HG02571 (cell line): ENCODE data around the gene ADGRL3.
"Not testable (repeated sequence)": the region's sequence is repeated elsewhere in the genome, so short reads cannot be mapped to it uniquely, and the experiment has no call there.

ENCODE experiments used
- ATAC-seq: cut with Tn5 transposase; IDR thresholded peaks from one replicate; pipeline ENCODE4 v1.9.1; 2021; ENCODE audit warnings: mild to moderate bottlenecking, moderate library complexity; ENCODE audit not compliant: unreplicated experiment

Gene ADGRL3

DNA sequence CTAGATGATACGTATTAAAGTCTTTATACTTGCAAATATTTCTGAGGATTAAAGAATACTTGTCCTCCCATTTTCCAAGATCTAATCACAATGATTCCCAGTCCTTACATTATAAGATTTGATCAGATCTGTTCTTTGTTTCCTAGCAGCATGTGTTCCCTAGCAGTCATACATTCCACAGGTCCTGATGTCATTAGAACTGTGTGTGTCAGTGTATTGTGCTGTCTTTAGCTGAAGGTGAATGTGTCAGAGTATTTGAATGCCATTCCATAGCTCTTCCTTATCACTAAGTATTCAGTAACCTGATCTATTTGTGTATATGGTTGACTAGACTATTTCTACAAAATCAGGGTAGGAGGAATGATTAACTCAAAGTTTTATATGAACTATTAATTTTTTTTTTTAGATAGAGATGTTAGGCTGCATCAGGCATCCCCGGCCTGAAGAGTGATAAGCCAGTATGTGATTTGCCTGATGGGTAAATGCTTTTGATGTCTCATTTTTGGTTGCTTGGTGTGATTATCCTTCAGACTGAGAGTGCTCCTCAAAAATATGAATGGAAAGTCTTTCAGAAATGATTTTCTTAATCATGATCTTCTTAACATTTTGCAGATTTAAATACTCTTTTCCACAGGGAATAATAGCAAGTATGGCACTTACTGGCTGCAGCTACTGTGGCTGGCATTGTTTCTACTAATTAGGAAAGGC is 4.4 kb downstream of the ADGRL3 start:
- no peak for ATAC-seq

DNA sequence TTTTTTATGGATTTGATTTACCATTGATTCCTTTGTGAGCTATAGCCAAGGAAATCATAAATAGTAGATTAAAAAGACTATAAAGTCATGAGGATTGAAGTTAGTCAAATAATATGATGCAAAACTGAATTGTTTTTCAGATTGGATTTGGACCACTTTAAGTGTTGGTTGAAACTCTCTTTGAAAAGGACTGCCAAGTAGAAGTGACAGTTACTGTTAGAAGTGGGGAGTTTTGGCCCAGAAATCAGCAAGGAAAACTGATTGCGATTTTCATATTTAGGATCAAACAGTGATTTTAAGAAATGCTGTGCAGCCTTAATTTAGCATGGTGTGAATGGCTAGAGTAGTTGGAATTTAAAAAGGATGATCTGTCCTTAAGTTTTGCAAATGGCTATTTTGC is 4.9 kb downstream of the ADGRL3 start:
- no peak for ATAC-seq

DNA sequence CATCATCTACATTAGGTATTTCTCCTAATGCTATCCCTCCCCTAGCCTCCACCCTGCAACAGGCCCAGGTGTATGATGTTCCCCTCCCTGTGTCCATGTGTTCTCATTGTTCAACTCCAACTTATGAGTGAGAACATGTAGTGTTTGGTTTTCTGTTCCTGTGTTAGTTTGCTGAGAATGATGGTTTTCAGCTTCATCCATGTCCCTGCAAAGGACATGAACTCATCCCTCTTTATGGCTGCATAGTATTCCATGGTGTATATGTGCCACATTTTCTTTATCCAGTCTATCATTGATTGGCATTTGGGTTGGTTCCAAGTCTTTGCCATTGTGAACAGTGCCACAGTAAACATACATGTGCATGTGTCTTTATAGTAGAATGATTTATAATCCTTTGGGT is 7.0 kb downstream of the ADGRL3 start:
- ATAC-seq: not testable (repeated sequence)

DNA sequence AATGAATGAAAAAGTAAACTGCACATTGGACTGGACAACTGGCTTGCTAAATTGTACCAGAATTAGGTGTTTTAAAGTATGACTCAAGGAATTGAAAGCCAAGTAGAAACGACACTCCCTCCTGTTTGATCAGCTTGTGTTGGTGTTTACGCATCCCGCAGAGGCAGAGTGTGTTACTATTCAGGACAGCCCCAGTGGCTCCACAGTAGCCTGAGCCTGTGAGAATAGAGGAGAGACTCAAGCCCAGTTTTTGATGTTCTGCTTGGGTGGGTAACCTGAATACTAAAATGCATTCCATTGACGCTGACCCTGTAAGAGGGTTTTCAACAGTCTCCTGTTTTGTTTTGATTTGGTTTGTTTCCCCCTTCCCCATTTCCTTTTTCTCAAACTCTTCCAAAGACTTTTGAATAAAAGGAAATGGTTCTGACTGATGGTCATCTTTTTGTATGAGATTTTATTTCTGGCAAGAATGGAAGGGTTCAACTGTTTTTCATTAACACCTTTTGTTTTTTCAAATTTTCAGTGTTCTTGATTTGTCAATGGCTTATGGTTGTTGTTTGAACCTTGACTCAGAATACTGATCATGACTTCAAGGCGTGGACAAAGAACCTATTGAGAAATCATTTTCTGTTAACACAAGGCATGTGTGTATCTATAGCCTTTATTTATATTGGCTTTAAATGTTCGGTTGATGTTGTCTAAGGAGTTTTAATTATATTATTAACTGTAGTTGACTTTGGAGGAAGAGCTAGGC is 10.2 kb downstream of the ADGRL3 start:
- no peak for ATAC-seq

DNA sequence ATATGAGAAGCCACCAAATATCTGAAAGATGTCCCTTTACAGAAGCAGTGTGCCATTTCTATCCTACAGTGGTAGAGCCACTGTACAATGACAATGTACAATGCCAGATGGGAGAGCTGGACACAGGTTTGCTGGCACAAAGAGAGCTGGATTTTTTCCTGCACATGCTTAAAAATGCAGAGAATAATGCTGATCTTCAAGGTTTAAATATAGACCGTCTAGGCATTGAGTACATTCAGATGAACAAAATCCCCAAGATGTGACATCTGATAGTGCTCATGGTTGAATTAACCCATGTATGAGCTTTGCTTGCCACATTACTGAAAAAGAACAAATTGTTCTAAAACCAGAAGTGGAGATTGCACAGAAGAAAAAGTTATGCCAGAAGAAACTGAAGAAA is 11.7 kb downstream of the ADGRL3 start:
- ATAC-seq: no peak

DNA sequence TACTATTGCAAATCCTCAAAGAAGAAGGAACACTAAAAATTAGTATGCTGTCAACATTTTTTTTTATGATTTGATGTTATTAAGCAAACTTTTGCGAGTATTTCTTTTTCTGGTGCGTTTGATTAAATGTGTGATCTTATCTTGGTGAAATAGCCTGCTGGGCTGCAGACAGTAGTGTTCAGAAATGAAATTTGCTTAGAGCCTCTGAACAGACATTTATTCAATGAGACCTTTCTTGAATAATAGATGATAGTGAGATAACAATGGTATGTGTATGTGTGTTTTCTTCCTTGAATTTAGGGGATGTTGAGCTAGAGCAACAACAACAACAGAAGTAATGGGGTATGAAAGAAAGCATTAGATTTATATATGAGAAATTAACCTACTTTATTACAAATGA is 12.7 kb downstream of the ADGRL3 start:
- no peak for ATAC-seq

DNA sequence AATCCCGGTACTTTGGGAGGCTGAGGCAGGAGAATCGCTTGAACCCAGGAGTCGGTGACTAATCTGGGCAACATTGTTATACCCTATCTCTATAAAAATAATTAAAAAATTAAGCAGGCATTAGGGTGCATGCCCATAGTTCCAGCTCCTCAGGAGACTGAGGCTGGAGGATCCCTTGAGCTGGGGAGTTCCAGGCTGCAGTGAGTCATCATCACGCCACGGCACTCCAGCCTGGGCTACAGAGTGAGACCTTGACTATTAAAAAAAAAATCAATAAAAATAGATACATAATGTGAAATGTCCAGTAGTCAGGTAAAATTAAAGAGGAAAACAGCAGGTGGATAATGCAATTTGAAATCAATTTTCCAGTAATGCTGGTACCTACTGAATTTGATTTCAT is 14.6 kb downstream of the ADGRL3 start:
- ATAC-seq: no peak

DNA sequence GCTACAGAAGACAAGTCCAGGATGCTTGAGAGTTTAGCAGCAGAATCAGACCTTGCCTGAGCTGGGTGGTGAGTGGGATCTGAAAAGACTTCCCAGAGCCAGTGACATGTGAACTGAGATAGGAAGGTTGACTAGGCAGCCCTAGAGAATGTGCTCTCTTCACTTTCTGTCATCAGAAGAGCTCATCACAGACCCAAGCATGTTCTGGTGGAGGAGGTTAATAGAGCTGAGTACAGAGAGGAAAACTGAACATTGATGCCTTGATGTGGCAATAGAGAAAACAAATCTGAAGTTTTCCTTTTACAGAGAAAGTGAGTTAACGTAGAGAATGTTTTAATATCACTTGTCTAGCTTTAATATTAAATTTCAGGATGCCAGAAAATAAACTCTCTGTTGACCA is 17.1 kb downstream of the ADGRL3 start:
- ATAC-seq: no peak

DNA sequence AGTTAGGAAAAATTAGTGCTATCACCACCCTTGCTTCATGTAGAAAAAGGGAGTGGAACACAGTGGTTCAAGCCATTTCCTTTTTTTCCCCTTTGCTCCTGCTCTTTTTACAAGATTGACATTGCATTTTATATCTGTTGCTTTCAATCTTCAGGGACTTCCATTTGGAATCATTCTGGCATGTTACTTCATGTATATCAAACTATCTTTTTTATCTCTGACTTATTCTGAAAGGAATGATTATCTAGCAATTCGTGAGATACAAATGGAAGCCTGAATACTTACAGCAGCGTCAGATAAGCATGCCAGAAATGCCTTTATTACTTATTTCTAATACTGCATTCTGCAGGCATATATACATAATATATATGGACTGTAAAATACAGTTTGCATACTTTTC is 20.4 kb downstream of the ADGRL3 start:
- no peak for ATAC-seq

DNA sequence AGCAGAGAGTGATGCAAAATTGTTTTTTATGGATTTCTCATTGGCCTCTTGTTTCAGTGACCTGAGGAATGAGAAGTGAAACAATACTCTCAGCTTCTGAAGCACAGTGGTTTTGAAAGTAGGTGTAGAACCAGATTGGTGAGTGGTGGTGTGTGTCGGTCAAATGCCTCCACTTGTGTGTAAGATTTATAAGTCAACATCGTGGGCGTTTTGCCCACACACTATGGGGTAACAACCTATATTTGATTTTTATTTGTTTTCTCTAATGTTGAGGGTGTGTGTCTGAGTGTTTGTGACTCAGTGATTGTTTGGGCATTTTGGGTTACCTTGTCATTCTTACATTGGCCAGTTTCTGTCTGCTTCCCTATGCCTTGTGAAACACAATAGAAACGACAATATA is 23.3 kb downstream of the ADGRL3 start:
- no peak for ATAC-seq

DNA sequence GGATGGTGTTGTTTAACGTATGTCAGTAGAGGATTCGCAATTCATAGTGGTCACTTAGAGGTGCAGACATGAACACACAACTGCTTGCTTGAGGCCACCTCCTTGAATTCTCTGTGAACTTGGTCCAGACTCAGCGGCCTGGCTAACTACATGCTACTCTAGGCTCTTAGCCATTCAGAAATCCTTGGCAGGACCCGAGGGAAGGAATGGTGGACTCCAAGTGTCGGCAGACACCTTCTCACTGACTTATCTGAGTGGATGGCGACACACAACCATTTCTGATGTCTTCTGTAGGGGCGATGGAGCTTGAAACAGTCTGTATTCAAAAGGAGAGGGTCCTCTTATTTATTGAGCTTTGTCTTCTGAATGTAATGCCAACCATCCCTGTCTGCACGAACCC is 24.4 kb downstream of the ADGRL3 start:
- no peak for ATAC-seq

DNA sequence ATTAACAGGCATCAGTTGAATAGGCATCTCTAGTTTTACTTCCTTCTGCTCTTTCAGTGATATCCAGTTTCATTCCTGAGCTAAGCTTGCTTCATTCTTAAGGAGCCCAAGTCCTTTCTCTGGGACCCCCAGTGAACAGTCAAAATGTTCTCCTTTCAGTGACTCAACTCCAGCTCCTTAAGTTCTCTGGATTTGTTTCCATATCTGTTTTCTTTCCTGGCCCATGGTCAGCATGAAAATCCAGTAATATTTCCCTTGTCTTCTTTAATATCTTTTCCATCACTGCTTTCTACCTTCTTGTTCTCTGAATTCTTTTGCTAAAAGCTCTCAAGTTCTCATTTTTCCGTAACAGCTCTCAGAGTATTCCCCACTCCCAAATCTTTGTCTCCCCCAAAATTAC is 25.5 kb downstream of the ADGRL3 start:
- ATAC-seq: no peak

DNA sequence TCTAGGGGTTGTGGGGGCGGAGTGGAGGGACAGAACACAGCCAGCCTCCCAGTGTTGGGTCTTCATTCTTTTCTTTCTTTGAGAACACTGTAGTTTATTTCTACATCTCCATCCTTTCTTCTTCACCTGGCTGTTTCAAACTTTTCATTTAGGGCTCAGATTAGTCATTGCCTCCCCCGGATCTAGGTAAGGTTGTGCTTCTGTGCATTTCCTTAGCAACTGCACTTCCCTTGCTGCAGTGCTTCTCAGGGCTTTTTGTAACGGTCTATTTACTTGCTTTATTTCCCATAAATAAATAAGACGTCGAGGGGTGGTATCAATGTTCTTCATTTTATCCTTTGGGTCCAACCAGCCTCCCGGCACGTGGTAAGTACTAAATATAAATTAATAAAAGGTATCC is 31.3 kb downstream of the ADGRL3 start:
- ATAC-seq: no peak

DNA sequence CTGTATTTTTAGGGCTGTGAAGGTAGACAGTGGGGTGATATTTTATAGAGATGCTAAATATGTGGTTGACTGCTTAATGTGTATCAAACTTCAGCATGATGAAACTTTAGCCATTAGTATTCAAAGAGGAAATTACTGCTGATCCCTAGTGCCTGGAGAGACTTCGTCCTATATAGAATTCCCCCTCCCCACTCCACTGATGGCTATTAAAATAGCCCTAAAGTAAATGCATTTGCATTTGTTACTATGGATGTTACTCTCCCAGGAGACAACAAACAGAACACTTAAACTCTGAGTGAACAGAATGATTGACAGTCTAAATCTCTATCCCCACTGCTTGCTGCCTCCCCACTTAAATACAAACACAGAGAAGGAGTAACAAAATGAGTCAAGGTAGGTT is 39.1 kb downstream of the ADGRL3 start:
- no peak for ATAC-seq

DNA sequence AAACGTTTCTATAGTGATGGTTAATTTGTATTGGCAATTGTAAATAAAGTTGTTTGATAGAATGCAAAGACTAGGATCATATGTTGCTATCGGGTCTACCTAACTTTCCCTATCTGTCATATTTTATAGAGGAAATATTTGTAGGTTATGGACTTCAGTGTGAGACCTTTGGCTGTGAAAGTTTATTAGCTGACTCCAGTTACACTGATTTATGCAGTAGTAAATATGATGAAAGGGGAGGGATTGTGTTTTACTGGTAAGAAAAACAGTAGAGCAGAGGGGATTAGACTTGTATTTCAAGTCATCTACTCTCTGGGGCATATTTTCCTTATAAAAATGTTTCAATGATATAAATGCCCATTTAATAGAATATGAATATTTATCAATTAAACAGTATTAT is 43.8 kb downstream of the ADGRL3 start:
- ATAC-seq: no peak

DNA sequence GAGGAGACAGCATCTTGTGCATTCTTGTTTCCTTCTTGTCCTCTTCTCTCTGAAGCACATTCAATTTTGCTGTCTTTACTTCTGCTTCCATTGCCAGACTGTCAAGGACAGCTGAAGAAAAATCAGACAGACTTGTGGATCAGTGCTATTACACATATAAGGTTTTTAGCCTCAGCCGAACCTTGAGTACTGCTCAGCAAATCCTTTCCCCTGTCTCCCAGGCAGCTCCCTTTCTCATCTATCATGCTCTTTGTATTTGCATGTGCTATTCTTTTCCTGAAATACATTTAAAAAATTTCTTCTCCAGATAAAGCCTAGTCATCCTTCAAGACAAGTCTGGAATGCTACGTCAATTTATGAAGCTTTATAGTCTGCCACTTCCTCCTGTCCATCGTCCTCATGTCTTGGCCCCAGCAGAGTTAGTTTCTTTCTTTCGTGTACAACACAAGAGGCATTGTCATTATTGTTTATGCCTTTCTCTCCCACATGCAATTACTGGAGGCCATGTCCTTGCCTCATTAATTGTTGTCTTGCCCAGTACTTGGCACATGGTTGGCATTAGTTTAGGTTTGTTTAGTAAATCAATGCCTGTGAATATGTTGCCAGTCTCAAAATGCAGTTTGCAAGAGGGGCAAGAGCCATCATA is 45.1 kb downstream of the ADGRL3 start:
- ATAC-seq: no peak

DNA sequence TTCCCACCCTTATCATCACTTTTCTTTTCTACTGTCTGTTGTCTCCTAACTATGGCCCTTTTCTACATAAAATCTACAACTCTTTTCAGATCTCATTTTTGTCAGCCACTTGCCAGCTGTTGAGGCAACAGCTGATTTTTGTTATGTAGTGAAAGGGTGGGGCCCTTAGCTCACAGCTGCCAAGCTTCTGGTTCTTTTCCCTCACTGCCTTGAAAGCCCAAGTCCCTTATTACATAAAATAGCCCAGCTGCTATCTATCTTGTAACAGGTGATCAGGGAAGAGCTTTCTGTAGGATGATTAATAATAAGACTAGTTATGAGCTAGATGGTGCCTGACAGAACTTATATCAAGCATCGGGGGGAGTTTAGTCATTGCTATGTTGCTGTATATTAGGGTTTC is 45.9 kb downstream of the ADGRL3 start:
- no peak for ATAC-seq

DNA sequence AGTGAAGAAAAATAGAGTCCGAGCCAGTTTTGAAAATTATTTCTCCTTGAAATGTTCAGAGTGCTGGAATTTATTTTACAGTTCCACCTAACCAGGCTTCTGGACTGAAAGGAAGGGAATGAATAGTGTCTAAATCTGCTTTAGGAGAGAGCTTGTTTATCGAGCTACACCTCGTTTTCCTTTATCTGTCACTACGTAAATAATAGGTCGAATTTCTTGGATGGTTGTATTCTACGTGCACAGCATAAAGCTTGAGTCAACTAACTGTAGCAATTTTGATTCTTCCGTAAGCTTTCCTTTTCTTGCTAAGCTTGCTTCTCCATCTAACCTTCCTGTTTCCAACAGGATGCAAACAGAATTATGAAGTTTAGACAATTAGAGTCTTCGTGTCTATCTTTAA is 48.6 kb downstream of the ADGRL3 start:
- ATAC-seq: no peak

DNA sequence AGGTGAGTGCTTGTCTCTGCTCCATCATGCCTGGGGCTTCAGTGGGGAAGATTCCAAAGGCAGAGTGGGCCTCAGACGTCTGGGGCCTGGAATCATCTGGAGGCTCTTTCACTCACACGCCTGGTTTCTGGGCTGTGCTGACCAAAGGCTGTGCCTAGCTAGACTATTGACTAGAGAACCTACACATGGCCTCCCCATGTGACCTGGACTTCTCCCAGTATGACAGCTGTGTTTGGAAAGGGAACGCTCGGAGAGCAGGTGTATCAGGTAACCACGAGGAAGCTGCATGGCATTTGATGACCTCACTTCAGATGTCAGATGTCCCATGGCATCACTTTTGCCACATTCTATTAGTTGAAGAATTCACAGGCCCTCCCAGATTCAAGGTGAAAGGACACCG is 51.0 kb downstream of the ADGRL3 start:
- no peak for ATAC-seq

DNA sequence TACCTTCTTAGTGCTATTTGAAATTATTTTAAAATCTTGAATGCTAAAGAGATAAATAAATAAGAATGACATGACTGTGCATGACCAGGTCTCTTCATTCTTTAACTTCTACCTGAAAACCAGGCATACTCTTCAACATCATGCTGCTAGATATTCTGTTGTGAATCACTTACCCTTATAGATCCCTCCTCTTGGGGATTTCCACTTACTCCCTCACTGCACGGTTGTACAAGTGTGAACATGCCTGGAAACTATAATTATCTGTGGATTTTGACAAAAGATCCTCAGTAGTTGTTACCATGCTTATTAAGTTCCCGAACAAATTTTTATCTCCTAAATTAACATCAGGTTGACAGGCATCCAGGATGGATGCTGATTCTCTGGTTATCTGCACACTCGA is 54.3 kb downstream of the ADGRL3 start:
- ATAC-seq: no peak

DNA sequence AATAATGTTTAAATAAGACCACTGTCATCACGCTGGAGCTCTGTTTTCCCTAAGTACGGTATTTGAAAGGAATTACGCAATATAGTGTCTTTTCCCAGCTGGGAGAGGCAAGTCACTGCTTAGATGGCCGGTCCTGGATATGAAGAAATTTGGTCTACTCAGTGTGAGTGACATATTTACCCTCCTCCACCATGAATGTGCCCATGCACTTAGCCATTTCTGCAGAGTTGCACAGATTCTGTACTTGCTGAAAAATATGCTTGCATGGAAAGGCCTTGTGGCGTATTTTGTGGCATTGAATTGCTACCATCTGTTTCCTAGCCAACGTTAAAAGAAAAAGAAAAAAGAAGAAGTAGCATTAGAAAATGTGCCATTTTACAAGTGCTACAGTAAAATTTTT is 73.1 kb downstream of the ADGRL3 start:
- ATAC-seq: no peak

DNA sequence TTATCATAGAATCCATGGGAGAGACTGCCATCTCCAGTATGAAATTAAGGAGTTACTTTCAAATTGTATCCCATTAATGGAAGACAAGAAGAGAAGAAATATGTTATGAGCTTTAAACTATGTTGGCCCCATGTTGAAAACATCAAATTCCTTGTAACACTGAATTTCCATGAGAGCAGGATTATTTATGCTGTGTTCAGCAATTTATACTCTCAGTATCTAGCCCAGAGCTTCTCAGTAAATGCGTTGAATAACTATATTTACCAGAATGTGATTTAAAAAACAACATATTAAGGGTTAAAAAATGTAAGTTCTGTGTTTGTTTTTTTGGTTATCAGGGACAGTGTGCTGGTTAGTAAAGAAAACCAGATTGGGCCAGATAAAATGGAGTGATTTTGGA is 74.2 kb downstream of the ADGRL3 start:
- no peak for ATAC-seq
